CD14-positive monocyte (primary cell): Measurements from ENCODE around the gene PRRX2. TPM values are rescaled to one million over a fixed set of nuclear protein-coding genes. Genes with fewer than 3 reads are reported as not detected.

Experiments
- DNase-seq, 3 donors: peaks; one replicate each; pipeline ENCODE4 v3.0.0-alpha.2; 2011 to 2022
- H2AFZ ChIP-seq: 2 replicates; pipeline ENCODE4 v1.6.0; 2012; ENCODE audit warnings: mild to moderate bottlenecking, low read depth, low read length, inconsistent platforms; ENCODE audit not compliant: insufficient read depth, poor library complexity, severe bottlenecking
- H3K27ac ChIP-seq, 2 donors: 1 replicate in 1 of 2; 2 replicates in 1 of 2; pipeline ENCODE4 v1.5.1; 2012 to 2013; ENCODE audit warnings: low read length in 2 of 2, control low read depth in 1 of 2, inconsistent platforms in 1 of 2, low read depth in 1 of 2, mild to moderate bottlenecking in 1 of 2
- H3K27me3 ChIP-seq, 2 donors: one replicate each; pipeline versions ENCODE4 v1.6.0 to v1.6.1; 2011 to 2013; ENCODE audit warnings: low read length in 2 of 2; ENCODE audit not compliant: control insufficient read depth in 2 of 2, insufficient read depth in 2 of 2
- H3K36me3 ChIP-seq, 2 donors: replicated peaks in 1 of 2; 1 replicate in 1 of 2; 2 replicates in 1 of 2; pipeline versions ENCODE4 v1.5.1 to v1.6.1; 2012 to 2013; ENCODE audit warnings: low read length in 2 of 2, control low read depth in 1 of 2, inconsistent platforms in 1 of 2, mild to moderate bottlenecking in 1 of 2; ENCODE audit not compliant: insufficient read depth in 2 of 2, control insufficient read depth in 1 of 2
- H3K4me1 ChIP-seq, 2 donors: 1 replicate in 1 of 2; 2 replicates in 1 of 2; pipeline versions ENCODE4 v1.5.1 to v1.6.1; 2012 to 2013; ENCODE audit warnings: low read length in 2 of 2, control low read depth in 1 of 2, inconsistent platforms in 1 of 2, mild to moderate bottlenecking in 1 of 2, moderate library complexity in 1 of 2; ENCODE audit not compliant: insufficient read depth in 2 of 2, control insufficient read depth in 1 of 2
- H3K4me2 ChIP-seq: replicated peaks from 2 replicates; pipeline ENCODE3; 2012; ENCODE audit warnings: low read length, moderate library complexity, mild to moderate bottlenecking; ENCODE audit not compliant: poor library complexity, severe bottlenecking; ENCODE audit errors: extremely low read depth
- H3K4me3 ChIP-seq, 3 experiments: fragments of 200-600 bp in 1 of 3; sonication (generic) in 1 of 3; replicated peaks in 1 of 3; 1 replicate in 2 of 3; 2 replicates in 1 of 3; pipeline ENCODE4 v1.5.1; 2011 to 2013; ENCODE audit warnings: low read length in 3 of 3, mild to moderate bottlenecking in 3 of 3, control low read depth in 2 of 3, low read depth in 2 of 3, inconsistent platforms in 1 of 3, moderate library complexity in 1 of 3
- H3K79me2 ChIP-seq: 2 replicates; pipeline ENCODE4 v1.6.0; 2012; ENCODE audit warnings: mild to moderate bottlenecking, control low read depth, inconsistent platforms, low read length, moderate library complexity; ENCODE audit not compliant: insufficient read depth
- H3K9ac ChIP-seq: 2 replicates; pipeline ENCODE4 v1.6.0; 2017; ENCODE audit warnings: low read length, mild to moderate bottlenecking; ENCODE audit not compliant: insufficient read depth, poor library complexity, severe bottlenecking
- H3K9me3 ChIP-seq, 2 donors: replicated peaks in 1 of 2; 1 replicate in 1 of 2; 2 replicates in 1 of 2; pipeline versions ENCODE4 v1.5.1 to v1.6.1; 2012 to 2013; ENCODE audit warnings: low read length in 2 of 2, control low read depth in 1 of 2; ENCODE audit not compliant: control insufficient read depth in 1 of 2, insufficient read depth in 1 of 2
- H4K20me1 ChIP-seq: 2 replicates; pipeline ENCODE4 v1.6.0; 2012; ENCODE audit warnings: mild to moderate bottlenecking, low read length, control low read depth, moderate library complexity; ENCODE audit not compliant: insufficient read depth
- H3K27ac Mint-ChIP-seq, 7 donors: one replicate each; pipeline ENCODE4 v1.8.0; 2020; ENCODE audit warnings: mild to moderate bottlenecking in 7 of 7, mixed read lengths in 7 of 7, moderate library complexity in 6 of 7, inconsistent platforms in 2 of 7
- H3K27me3 Mint-ChIP-seq, 3 donors: one replicate each; pipeline ENCODE4 v1.8.0; 2021 to 2022; ENCODE audit warnings: low read depth in 3 of 3, mild to moderate bottlenecking in 3 of 3, mixed read lengths in 3 of 3, moderate library complexity in 3 of 3, inconsistent platforms in 1 of 3
- H3K36me3 Mint-ChIP-seq, 2 donors: one replicate each; pipeline ENCODE4 v1.8.0; 2020; ENCODE audit warnings: mixed read lengths in 2 of 2, inconsistent platforms in 1 of 2, mild to moderate bottlenecking in 1 of 2
- H3K4me1 Mint-ChIP-seq: one replicate; pipeline ENCODE4 v1.8.0; 2020; ENCODE audit warnings: mild to moderate bottlenecking, mixed read lengths
- H3K4me3 Mint-ChIP-seq, 2 donors: one replicate each; pipeline ENCODE4 v1.8.0; 2020; ENCODE audit warnings: mild to moderate bottlenecking in 2 of 2, mixed read lengths in 2 of 2, moderate library complexity in 1 of 2
- H3K9me3 Mint-ChIP-seq, 7 donors: one replicate each; pipeline ENCODE4 v1.8.0; 2020 to 2022; ENCODE audit warnings: mixed read lengths in 7 of 7, mild to moderate bottlenecking in 6 of 7, moderate library complexity in 6 of 7, inconsistent platforms in 2 of 7
- WGBS: methylation state at CpG from one replicate; pipeline ENCODE4 v1.1.5; 2013; ENCODE audit warnings: missing lambda C conversion rate; ENCODE audit not compliant: insufficient coverage; 5-methylcytosine and 5-hydroxymethylcytosine counted together
- intact Hi-C, 2 donors: fragments of 100-400 bp; cut with micrococcal nuclease; formaldehyde crosslinking; loops; one replicate each; pipeline versions ENCODE4 v1.15.0 to v1.15.1; 2023
- polyA plus RNA-seq, 3 donors: library from polyadenylated mRNA; depleted of rRNA in 1 of 3; unstranded in 2 of 3; stranded (reverse) in 1 of 3; fragments of 300-500 nt in 2 of 3; fragments of >200 nt in 1 of 3; fragmentation: Illumina TruSeq in 2 of 3; gene quantifications; 1 replicate in 2 of 3; 2 replicates in 1 of 3; pipeline ENCODE4 v1.2.3, GENCODE V29; 2012 to 2021
- TF ChIP-seq, protein P1 (sequence below): fragments of 200-600 bp; IDR thresholded peaks from one replicate; pipeline ENCODE4 v1.8.0; 2022; ENCODE audit warnings: antibody characterized with exemption, mild to moderate bottlenecking

Gene PRRX2
- polyA plus RNA-seq, 3 donors: not detected

DNA sequence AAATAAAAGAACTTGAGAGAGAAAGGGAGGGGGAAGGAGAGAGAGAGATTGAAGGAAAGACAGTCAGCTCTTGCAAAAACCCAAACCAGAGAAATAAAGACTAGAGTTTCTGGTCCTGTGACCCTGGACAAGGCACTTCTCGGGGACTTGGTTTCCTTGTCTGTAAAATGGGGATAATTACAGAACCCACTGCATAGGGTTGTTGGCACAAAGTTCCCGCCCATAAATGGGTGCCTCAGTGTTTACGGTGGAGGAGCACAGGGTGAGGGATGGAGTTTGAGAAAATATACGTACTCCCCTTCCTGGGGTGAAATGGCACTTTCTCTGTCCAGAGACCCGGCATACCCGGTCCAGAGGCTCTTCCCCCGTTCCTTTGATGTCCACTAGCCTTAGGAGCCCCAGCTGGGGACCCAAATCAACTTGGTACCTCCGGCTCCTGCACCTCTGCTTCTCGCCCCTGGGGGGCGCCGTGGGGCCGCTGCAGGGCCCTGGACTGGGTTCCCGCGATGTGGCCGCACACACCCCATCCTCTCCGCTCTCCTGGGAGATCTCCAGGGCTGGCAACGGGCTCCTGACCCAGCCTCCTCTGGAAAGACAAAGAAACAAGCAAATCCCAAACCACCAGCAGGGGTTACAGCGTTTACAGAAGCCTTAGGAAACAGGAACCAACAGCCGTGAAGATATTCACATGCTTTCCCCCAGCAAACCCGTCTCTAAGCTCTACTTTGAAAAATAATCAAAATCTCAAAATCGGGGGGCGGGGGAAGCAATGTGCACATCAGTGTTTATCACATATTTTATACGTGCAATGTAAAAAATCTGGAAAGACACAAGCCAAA, 61.1 kb downstream of the PRRX2 start:
- Mint-ChIP-seq H3K27me3 (peaks cover 12 to 22% (median 14%) of the 10 kb centered on the region in 3 donors), H3K4me1 (peaks cover 3% of the 10 kb centered on the region), H3K9me3 (no peaks in the 10 kb centered on the region), H3K27ac (peak overlapping the region in 2 of 7 donors; percentile 73 to 74), H3K36me3 (no peaks in the 10 kb centered on the region), H3K4me3 (peak overlapping the region in 1 of 2 donors; percentile 46)
- TF ChIP-seq, protein P1, sequence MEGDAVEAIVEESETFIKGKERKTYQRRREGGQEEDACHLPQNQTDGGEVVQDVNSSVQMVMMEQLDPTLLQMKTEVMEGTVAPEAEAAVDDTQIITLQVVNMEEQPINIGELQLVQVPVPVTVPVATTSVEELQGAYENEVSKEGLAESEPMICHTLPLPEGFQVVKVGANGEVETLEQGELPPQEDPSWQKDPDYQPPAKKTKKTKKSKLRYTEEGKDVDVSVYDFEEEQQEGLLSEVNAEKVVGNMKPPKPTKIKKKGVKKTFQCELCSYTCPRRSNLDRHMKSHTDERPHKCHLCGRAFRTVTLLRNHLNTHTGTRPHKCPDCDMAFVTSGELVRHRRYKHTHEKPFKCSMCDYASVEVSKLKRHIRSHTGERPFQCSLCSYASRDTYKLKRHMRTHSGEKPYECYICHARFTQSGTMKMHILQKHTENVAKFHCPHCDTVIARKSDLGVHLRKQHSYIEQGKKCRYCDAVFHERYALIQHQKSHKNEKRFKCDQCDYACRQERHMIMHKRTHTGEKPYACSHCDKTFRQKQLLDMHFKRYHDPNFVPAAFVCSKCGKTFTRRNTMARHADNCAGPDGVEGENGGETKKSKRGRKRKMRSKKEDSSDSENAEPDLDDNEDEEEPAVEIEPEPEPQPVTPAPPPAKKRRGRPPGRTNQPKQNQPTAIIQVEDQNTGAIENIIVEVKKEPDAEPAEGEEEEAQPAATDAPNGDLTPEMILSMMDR: peak; percentile 97
- DNase-seq: peak; percentile 63 to 66 (median 65)
- peaks cover 3 to 4% of the 10 kb centered on the region in 2 donors for H3K4me1 ChIP-seq
- peak overlapping the region; percentile 51 for H2AFZ ChIP-seq
- intact Hi-C loops: loop anchor here (2.0 to 10.0 kb wide), 4 partner anchors 58 to 592 kb away; no protein-coding TSS in a partner anchor
- no peaks in the 10 kb centered on the region for H3K27me3 ChIP-seq
- H3K9ac ChIP-seq: no peak overlapping the region
- 17% methylated on average over 18 of the region's 23 CpGs for WGBS
- no peaks in the 10 kb centered on the region for H3K79me2 ChIP-seq
- no peak overlapping the region for H3K27ac ChIP-seq
- no peaks in the 10 kb centered on the region for H3K9me3 ChIP-seq
- H3K36me3 ChIP-seq: no peaks in the 10 kb centered on the region
- H3K4me3 ChIP-seq: no peak overlapping the region
- peak overlapping the region; percentile 34 for H3K4me2 ChIP-seq
- H4K20me1 ChIP-seq: no peaks in the 10 kb centered on the region

DNA sequence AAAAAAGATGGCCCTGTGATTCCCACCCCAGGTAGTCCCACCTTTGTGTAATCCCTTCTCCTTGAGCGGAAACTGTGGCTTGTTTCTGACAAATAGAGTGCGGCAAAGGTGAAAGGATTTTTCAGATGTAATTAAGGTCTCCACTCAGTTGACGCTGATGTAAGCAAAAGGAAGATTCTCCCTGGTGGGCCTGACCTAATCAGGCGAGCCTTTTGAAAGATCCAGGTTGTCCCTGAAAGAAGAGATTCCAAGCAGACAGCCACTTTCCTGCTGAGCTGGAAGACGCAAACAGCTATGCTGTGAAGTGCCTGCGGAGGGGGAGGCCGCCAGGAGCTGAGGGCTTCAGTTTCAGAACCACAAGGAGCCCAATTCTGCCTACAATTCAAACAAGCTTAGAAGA, 63.3 kb downstream of the PRRX2 start:
- Histone ChIP-seq H3K4me3 (no peak overlapping the region), H3K9me3 (no peaks in the 10 kb centered on the region), H3K4me1 (peaks cover 3 to 4% of the 10 kb centered on the region in 2 donors), H2AFZ (no peak overlapping the region), H3K9ac (no peak overlapping the region), H4K20me1 (no peaks in the 10 kb centered on the region), H3K79me2 (no peaks in the 10 kb centered on the region), H3K27ac (no peak overlapping the region), H3K36me3 (no peaks in the 10 kb centered on the region), H3K4me2 (no peak overlapping the region), H3K27me3 (no peaks in the 10 kb centered on the region)
- H3K27me3 Mint-ChIP-seq: peaks cover 12 to 25% (median 15%) of the 10 kb centered on the region in 3 donors
- peaks cover 3% of the 10 kb centered on the region for H3K4me1 Mint-ChIP-seq
- H3K9me3 Mint-ChIP-seq: no peaks in the 10 kb centered on the region
- DNase-seq: no peak
- WGBS: 99% methylated on average over 5 of the region's 7 CpGs
- H3K27ac Mint-ChIP-seq: no peak overlapping the region
- H3K36me3 Mint-ChIP-seq: no peaks in the 10 kb centered on the region
- intact Hi-C loops: loop anchor here in 1 of 2 donors (5.0 to 10.0 kb wide), 2 partner anchors 76 to 594 kb away; no protein-coding TSS in a partner anchor
- TF ChIP-seq, protein P1: no peak
- no peak overlapping the region for H3K4me3 Mint-ChIP-seq
